Body of pancreas (tissue), 4 donors: ENCODE data around the gene CSGALNACT2. TPM values are rescaled to one million over a fixed set of nuclear protein-coding genes. Genes with fewer than 3 reads are reported as not detected.

ENCODE experiments used
- ATAC-seq: fragments of 150-250 bp; one replicate; pipeline ENCODE4 v1.9.1; 2016
- DNase-seq, 4 donors: peaks; one replicate each; pipeline ENCODE4 v3.0.0-alpha.2; 2019
- H3K27ac ChIP-seq, 4 donors: fragments of 200-600 bp; sonication (generic); 1 replicate in 3 of 4; 2 replicates in 1 of 4; pipeline versions ENCODE4 v1.5.1 to v1.6.1; 2016 to 2019; ENCODE audit warnings: mild to moderate bottlenecking in 1 of 4, mixed read lengths in 1 of 4, moderate library complexity in 1 of 4
- H3K27me3 ChIP-seq, 2 donors: fragments of 200-600 bp; sonication (generic); one replicate each; pipeline ENCODE4 v1.6.0; 2016; ENCODE audit warnings: mild to moderate bottlenecking in 1 of 2
- H3K36me3 ChIP-seq, 2 donors: fragments of 200-600 bp; sonication (generic); replicated peaks in 1 of 2; 2 replicates each; pipeline ENCODE4 v1.5.1; 2016; ENCODE audit warnings: low read depth in 2 of 2; ENCODE audit not compliant: insufficient read depth in 1 of 2
- H3K4me1 ChIP-seq: fragments of 200-600 bp; sonication (generic); one replicate; pipeline ENCODE4 v1.6.0; 2016
- H3K4me3 ChIP-seq, 2 donors: fragments of 200-600 bp; sonication (generic); 1 replicate in 1 of 2; 2 replicates in 1 of 2; pipeline ENCODE4 v1.5.1; 2016 to 2019
- H3K9me3 ChIP-seq, 3 donors: fragments of 200-600 bp; sonication (generic); 1 replicate in 2 of 3; 2 replicates in 1 of 3; pipeline ENCODE4 v1.5.1; 2016
- CTCF ChIP-seq, 7 experiments: fragments of 450-650 bp in 4 of 7; fragments of 200-600 bp in 3 of 7; sonication (generic) in 3 of 7; IDR thresholded peaks; one replicate each; pipeline ENCODE4 v1.5.1; 2016 to 2019; ENCODE audit warnings: antibody characterized with exemption in 7 of 7
- POLR2A ChIP-seq, 3 donors: fragments of 450-650 bp; IDR thresholded peaks; one replicate each; pipeline ENCODE4 v1.6.1; 2016; ENCODE audit warnings: antibody characterized with exemption in 3 of 3, mild to moderate bottlenecking in 2 of 3
- WGBS, 2 donors: methylation state at CpG; one replicate each; pipeline ENCODE4 v1.1.5; 2017; 5-methylcytosine and 5-hydroxymethylcytosine counted together
- intact Hi-C: fragments of 100-400 bp; cut with DNase I; formaldehyde crosslinking; loops from one replicate; pipeline ENCODE4 v1.15.1; 2023
- total RNA-seq, 2 donors: library from RNA; depleted of rRNA; stranded (reverse); fragments of >200 nt; gene quantifications; one replicate each; pipeline ENCODE4 v1.1.0, GENCODE V29; 2016

Gene CSGALNACT2
- total RNA-seq, 2 donors from 2014 or later = 6.9 to 9.6 TPM

DNA sequence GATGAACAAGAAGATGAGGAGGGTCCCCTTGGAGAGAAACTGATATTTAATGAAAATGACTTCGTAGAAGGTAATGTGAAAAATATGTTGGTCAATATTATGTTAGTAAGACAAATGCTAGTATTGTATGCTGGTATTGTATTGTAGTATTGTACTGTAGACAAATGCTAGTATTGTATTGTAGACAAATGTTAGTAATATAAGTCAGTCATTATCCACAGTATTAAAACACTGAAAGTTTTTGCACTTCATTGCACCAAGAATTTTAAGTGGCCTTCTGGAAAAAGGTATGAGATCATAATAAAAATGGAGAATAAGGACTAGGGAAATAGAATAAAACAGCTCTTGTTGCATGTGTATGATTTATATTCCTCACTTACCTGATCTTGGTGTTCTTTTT is 17.5 kb downstream of the CSGALNACT2 start:
- Histone ChIP-seq H3K4me1 (peaks cover 6% of the 10 kb centered on the region), H3K27me3 (no peaks in the 10 kb centered on the region), H3K27ac (no peak overlapping the region), H3K9me3 (no peaks in the 10 kb centered on the region), H3K36me3 (no peaks in the 10 kb centered on the region), H3K4me3 (no peak overlapping the region)
- WGBS, 2 donors = 69 to 75% methylated on average over 1 of the region's 1 CpG
- ATAC-seq (no peak), DNase-seq (no peak)
- no peak for TF ChIP-seq POLR2A (IDR thresholded peaks at IDR 0.05)
- TF ChIP-seq CTCF (IDR thresholded peaks at IDR 0.05) = no peak
- intact Hi-C loops = no loop called here

- Histone ChIP-seq H3K36me3 (no peaks in the 10 kb centered on the region), H3K4me1 (peaks cover 1% of the 10 kb centered on the region), H3K27ac (no peak overlapping the region), H3K27me3 (no peaks in the 10 kb centered on the region), H3K9me3 (no peaks in the 10 kb centered on the region), H3K4me3 (no peak overlapping the region)
- ATAC-seq = no peak
- 76 to 82% methylated on average over 7 to 9 of the region's 9 CpGs for WGBS, 2 donors
- peak in 1 of 4 donors; percentile 27 for DNase-seq
- no peak for TF ChIP-seq CTCF (IDR thresholded peaks at IDR 0.05)
- no peak for TF ChIP-seq POLR2A (IDR thresholded peaks at IDR 0.05)
- intact Hi-C loops = no loop called here
Observed at GRCh38 chr10:43156590-43157341, 18.5 kb downstream of the CSGALNACT2 start.

- no peaks in the 10 kb centered on the region for H3K36me3 ChIP-seq
- H3K27ac ChIP-seq = no peak overlapping the region
- TF ChIP-seq POLR2A (IDR thresholded peaks at IDR 0.05) (no peak), CTCF (IDR thresholded peaks at IDR 0.05) (no peak)
- no peaks in the 10 kb centered on the region for H3K27me3 ChIP-seq
- ATAC-seq (no peak), DNase-seq (no peak)
- no peak overlapping the region for H3K4me3 ChIP-seq
- H3K9me3 ChIP-seq = no peaks in the 10 kb centered on the region
- intact Hi-C loops = no loop called here
- H3K4me1 ChIP-seq = no peaks in the 10 kb centered on the region
- WGBS, 2 donors = 76 to 79% methylated on average over 6 of the region's 6 CpGs
Observed at GRCh38 chr10:43158636-43159035, 20.4 kb downstream of the CSGALNACT2 start.

DNA sequence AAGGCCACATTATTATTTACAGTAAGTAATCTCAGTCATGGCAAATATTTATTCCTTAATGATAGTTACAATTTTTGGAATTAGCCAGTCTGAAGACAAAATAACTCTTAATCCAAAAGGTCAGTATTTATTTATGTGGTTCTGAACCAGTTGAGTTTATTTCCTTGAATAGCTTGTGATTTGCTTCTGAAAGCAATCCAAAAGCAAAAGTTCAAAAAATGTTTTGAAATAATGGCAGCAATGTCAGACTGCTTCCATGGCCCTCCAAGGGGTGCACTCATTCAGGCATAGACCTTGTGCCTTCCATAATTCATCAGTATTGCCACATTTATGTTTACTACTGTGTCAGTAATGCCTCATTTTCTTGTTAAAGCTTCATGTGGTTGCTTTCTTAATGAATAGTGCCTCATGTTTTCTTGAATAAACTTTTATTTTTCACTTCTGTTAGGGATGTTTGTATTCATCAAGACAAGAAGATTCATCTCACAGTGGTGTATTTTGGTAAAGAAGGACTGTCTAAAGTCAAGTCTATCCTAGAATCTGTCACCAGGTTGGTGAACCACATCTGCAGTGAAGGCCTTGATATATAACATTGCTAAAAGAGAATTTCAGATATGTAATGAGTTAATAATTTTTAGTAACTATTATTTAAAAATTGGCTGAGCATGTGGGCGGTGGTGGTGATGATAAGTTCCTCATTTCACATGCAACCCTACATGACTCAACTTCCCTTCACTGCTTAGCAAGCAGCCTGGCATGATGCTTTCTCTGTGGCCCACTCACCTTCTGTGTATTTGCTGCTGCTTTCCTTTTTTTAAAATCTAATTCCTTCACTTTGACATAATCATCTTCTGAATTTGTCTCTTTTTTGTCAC is 22.0 kb downstream of the CSGALNACT2 start:
- Histone ChIP-seq H3K27me3 (no peaks in the 10 kb centered on the region), H3K4me3 (no peak overlapping the region), H3K27ac (no peak overlapping the region), H3K4me1 (no peaks in the 10 kb centered on the region), H3K36me3 (no peaks in the 10 kb centered on the region), H3K9me3 (no peaks in the 10 kb centered on the region)
- 73 to 88% methylated on average over 1 of the region's 1 CpG for WGBS, 2 donors
- TF ChIP-seq CTCF (IDR thresholded peaks at IDR 0.05) (no peak), POLR2A (IDR thresholded peaks at IDR 0.05) (no peak)
- DNase-seq (peak in 1 of 4 donors; percentile 33), ATAC-seq (no peak)
- intact Hi-C loops = no loop called here
